SK-MEL-5 (cell line): Measurements from ENCODE around the gene FERMT1. TPM values are rescaled to one million over a fixed set of nuclear protein-coding genes. Genes with fewer than 3 reads are reported as not detected.
"Not testable (repeated sequence)": the region's sequence is repeated elsewhere in the genome, so short reads cannot be mapped to it uniquely, and the experiment has no call there.

Experiments
- DNase-seq: peaks from one replicate; pipeline ENCODE4 v3.0.0-alpha.2; 2016; ENCODE audit warnings: low read depth, low spot score
- in situ Hi-C: cut with HindIII; loops from 2 replicates; pipeline ENCODE4 v1.10.0; 2016; ENCODE audit warnings: low sequenced_read_pairs, high pct_unique_total_duplicates, low pct_unique_long_range_greater_than_20kb
- total RNA-seq: library from RNA; depleted of rRNA; stranded (reverse); fragments of >200 nt; shearing (Covaris generic); gene quantifications from 2 replicates; pipeline ENCODE4 v1.2.3, GENCODE V29; 2014

Gene FERMT1
- total RNA-seq, 1 experiment from 2014 or later = 6.6 TPM

- in situ Hi-C loops, DNase-seq: not testable (repeated sequence)
Observed at GRCh38 chr20:6054689-6055051, 68.2 kb downstream of the FERMT1 start.

- in situ Hi-C loops = no loop called here
- no peak for DNase-seq
Observed at GRCh38 chr20:6053776-6054688, 68.8 kb downstream of the FERMT1 start, which contains the start of gene LRRN4. LRRN4 (minus strand) TSS chr20:6054060; CDS start chr20:6052799, 1,261 bp downstream.

GRCh38 chr20:6053064-6053775 lies 69.6 kb downstream of the FERMT1 start:
- in situ Hi-C loops = no loop called here
- no peak for DNase-seq

- in situ Hi-C loops = no loop called here
- no peak for DNase-seq
Observed at GRCh38 chr20:6051505-6051904, 71.3 kb downstream of the FERMT1 start.

- in situ Hi-C loops = no loop called here
- no peak for DNase-seq
Observed at GRCh38 chr20:6048391-6048790, 74.4 kb downstream of the FERMT1 start.

- in situ Hi-C loops = no loop called here
Observed at GRCh38 chr20:6046432-6046831, 76.4 kb downstream of the FERMT1 start.

GRCh38 chr20:6045566-6045965 lies 77.3 kb downstream of the FERMT1 start:
- no peak for DNase-seq
- in situ Hi-C loops = no loop called here

More at GRCh38 chr20:6046432-6046831, 76.4 kb downstream of the FERMT1 start:
- DNase-seq = no peak

- in situ Hi-C loops = no loop called here
- peak; percentile 48 for DNase-seq
Observed at GRCh38 chr20:6044115-6044514, 78.7 kb downstream of the FERMT1 start.

GRCh38 chr20:6041808-6042265 lies 81.0 kb downstream of the FERMT1 start:
- DNase-seq = no peak
- in situ Hi-C loops = no loop called here

GRCh38 chr20:6040958-6041807 lies 81.6 kb downstream of the FERMT1 start:
- no peak for DNase-seq
- in situ Hi-C loops = no loop called here

GRCh38 chr20:6040540-6040939 lies 82.3 kb downstream of the FERMT1 start:
- DNase-seq = no peak
- in situ Hi-C loops = no loop called here

- in situ Hi-C loops = no loop called here
- DNase-seq = no peak
Observed at GRCh38 chr20:6039766-6040165, 83.1 kb downstream of the FERMT1 start.

- DNase-seq = no peak
- in situ Hi-C loops = no loop called here
Observed at GRCh38 chr20:6038256-6038655, 84.6 kb downstream of the FERMT1 start.

GRCh38 chr20:6037082-6037481 lies 85.7 kb downstream of the FERMT1 start:
- in situ Hi-C loops = no loop called here
- DNase-seq = no peak

GRCh38 chr20:6036213-6036612 lies 86.6 kb downstream of the FERMT1 start:
- in situ Hi-C loops = no loop called here
- DNase-seq = no peak

GRCh38 chr20:6034134-6034969 lies 88.5 kb downstream of the FERMT1 start:
- in situ Hi-C loops = no loop called here
- no peak for DNase-seq

- in situ Hi-C loops, DNase-seq: not testable (repeated sequence)
Observed at GRCh38 chr20:6032907-6033306, 89.9 kb downstream of the FERMT1 start.
